ENCODE measurements around the gene FETUB. TPM values are rescaled to one million over a fixed set of nuclear protein-coding genes. Genes with fewer than 3 reads are reported as not detected.

Gene FETUB
- total RNA-seq, 6 experiments from 2014 or later: 4.4 to 195 (median 47.9) TPM

GRCh38 chr3:186691676-186692075 is 51.5 kb downstream of the FETUB start:
- intact Hi-C loops (cut with DNase I): no loop called here
- H3K4me3 ChIP-seq: no peak overlapping the region
- ATAC-seq (no peak), DNase-seq (no peak)
- no peak overlapping the region for H3K27ac ChIP-seq
- no peaks in the 10 kb centered on the region for H3K9me3 ChIP-seq
- H3K36me3 ChIP-seq: no peaks in the 10 kb centered on the region
- no peaks in the 10 kb centered on the region for H3K4me1 ChIP-seq
- H3K27me3 ChIP-seq: no peaks in the 10 kb centered on the region
- TF ChIP-seq CTCF (IDR thresholded peaks at IDR 0.05) (no peak), POLR2A (IDR thresholded peaks at IDR 0.05) (no peak)
- WGBS (ENCODE audit: insufficient coverage, low coverage, low lambda C conversion rate, missing lambda C conversion rate): 87% methylated on average over 6 of the region's 7 CpGs

GRCh38 chr3:186693843-186694242 is 53.6 kb downstream of the FETUB start:
- no peaks in the 10 kb centered on the region for H3K27me3 ChIP-seq
- intact Hi-C loops (cut with DNase I): no loop called here
- DNase-seq (no peak), ATAC-seq (no peak)
- no peaks in the 10 kb centered on the region for H3K36me3 ChIP-seq
- H3K4me3 ChIP-seq: no peak overlapping the region
- 71% methylated on average over 3 of the region's 3 CpGs for WGBS (ENCODE audit: insufficient coverage, low coverage, low lambda C conversion rate, missing lambda C conversion rate)
- H3K4me1 ChIP-seq: no peaks in the 10 kb centered on the region
- TF ChIP-seq CTCF (IDR thresholded peaks at IDR 0.05): no peak
- TF ChIP-seq POLR2A (IDR thresholded peaks at IDR 0.05): no peak
- H3K9me3 ChIP-seq: no peaks in the 10 kb centered on the region
- H3K27ac ChIP-seq: no peak overlapping the region

- no peak for ATAC-seq
- Histone ChIP-seq H3K27ac (no peak overlapping the region), H3K4me1 (no peaks in the 10 kb centered on the region), H3K4me3 (no peak overlapping the region), H3K36me3 (no peaks in the 10 kb centered on the region), H3K9me3 (no peaks in the 10 kb centered on the region), H3K27me3 (no peaks in the 10 kb centered on the region)
- WGBS (ENCODE audit: insufficient coverage, low coverage, low lambda C conversion rate, missing lambda C conversion rate): 81% methylated on average over 4 of the region's 6 CpGs
- intact Hi-C loops (cut with DNase I): no loop called here
- no peak for TF ChIP-seq POLR2A (IDR thresholded peaks at IDR 0.05)
- TF ChIP-seq CTCF (IDR thresholded peaks at IDR 0.05): no peak
- DNase-seq: no peak
Observed at GRCh38 chr3:186694288-186695032, 54.3 kb downstream of the FETUB start.

GRCh38 chr3:186696522-186696921 is 56.3 kb downstream of the FETUB start:
- no peak for TF ChIP-seq CTCF (IDR thresholded peaks at IDR 0.05)
- TF ChIP-seq POLR2A (IDR thresholded peaks at IDR 0.05): no peak
- no peaks in the 10 kb centered on the region for H3K36me3 ChIP-seq
- H3K27ac ChIP-seq: no peak overlapping the region
- intact Hi-C loops (cut with DNase I): no loop called here
- H3K4me3 ChIP-seq: no peak overlapping the region
- no peaks in the 10 kb centered on the region for H3K9me3 ChIP-seq
- no peak for ATAC-seq
- 100% methylated on average over 1 of the region's 2 CpGs for WGBS (ENCODE audit: insufficient coverage, low coverage, low lambda C conversion rate, missing lambda C conversion rate)
- DNase-seq: no peak
- no peaks in the 10 kb centered on the region for H3K4me1 ChIP-seq
- no peaks in the 10 kb centered on the region for H3K27me3 ChIP-seq
